ENCODE measurements around the gene HOMER2. TPM values are rescaled to one million over a fixed set of nuclear protein-coding genes. Genes with fewer than 3 reads are reported as not detected.

Gene HOMER2
- total RNA-seq, 4 donors from 2014 or later, result 81.4 to 120 (median 99.2) TPM

DNA sequence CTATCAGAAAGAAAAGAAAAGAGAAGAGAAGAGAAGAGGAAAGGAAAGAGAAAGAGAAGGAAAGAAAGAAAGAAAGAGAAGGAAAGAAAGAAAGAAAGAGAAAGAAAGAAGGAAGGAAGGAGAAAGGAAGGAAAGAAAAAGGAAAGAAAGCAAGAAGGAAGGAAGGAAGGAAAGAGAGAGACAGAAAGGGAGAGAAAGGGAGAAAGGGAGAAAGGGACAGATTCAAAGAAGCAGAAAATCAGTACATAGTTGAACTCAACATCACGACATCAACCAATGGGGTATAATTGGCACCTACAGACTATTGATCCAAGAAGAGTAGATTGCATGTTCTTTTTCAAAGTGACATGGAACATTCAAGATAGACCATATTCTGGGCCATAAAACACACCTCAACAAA, 45.2 kb downstream of the HOMER2 start:
- H3K9me3 ChIP-seq, result peaks cover 16% of the 10 kb centered on the region
- 95% methylated on average over 1 of the region's 1 CpG for WGBS
- no peaks in the 10 kb centered on the region for H3K27me3 ChIP-seq
- H3K27ac ChIP-seq, result no peak overlapping the region
- no peak overlapping the region for H3K4me3 ChIP-seq
- no peaks in the 10 kb centered on the region for H3K4me1 ChIP-seq
- no peaks in the 10 kb centered on the region for H3K36me3 ChIP-seq
- TF ChIP-seq CTCF (IDR thresholded peaks at IDR 0.05), result no peak
- no peak for TF ChIP-seq POLR2A (IDR thresholded peaks at IDR 0.05)
- no peak for TF ChIP-seq POLR2AphosphoS5 (IDR thresholded peaks at IDR 0.05)
- no peak for TF ChIP-seq EP300 (IDR thresholded peaks at IDR 0.05)
- no peak for DNase-seq (ENCODE audit: low spot score in 2 of 2)

- no peak overlapping the region for H3K27ac ChIP-seq
Measured at GRCh38 chr15:82904574-82904973, 47.9 kb downstream of the HOMER2 start.

GRCh38 chr15:82903511-82903910, 49.0 kb downstream of the HOMER2 start:
- DNase-seq (ENCODE audit: low spot score in 2 of 2), result no peak
- H3K4me3 ChIP-seq, result no peak overlapping the region
- H3K27me3 ChIP-seq, result no peaks in the 10 kb centered on the region
- H3K9me3 ChIP-seq, result peaks cover 6% of the 10 kb centered on the region
- TF ChIP-seq POLR2A (IDR thresholded peaks at IDR 0.05) (no peak), EP300 (IDR thresholded peaks at IDR 0.05) (no peak), CTCF (IDR thresholded peaks at IDR 0.05) (no peak), POLR2AphosphoS5 (IDR thresholded peaks at IDR 0.05) (no peak)
- no peak overlapping the region for H3K27ac ChIP-seq
- 91% methylated on average over 16 of the region's 16 CpGs for WGBS
- no peaks in the 10 kb centered on the region for H3K36me3 ChIP-seq
- H3K4me1 ChIP-seq, result no peaks in the 10 kb centered on the region

More at GRCh38 chr15:82904574-82904973, 47.9 kb downstream of the HOMER2 start:
- Histone ChIP-seq H3K4me3 (no peak overlapping the region), H3K27me3 (no peaks in the 10 kb centered on the region), H3K4me1 (no peaks in the 10 kb centered on the region), H3K36me3 (no peaks in the 10 kb centered on the region), H3K9me3 (peaks cover 16% of the 10 kb centered on the region)
- WGBS, result 91% methylated on average over 3 of the region's 3 CpGs
- DNase-seq (ENCODE audit: low spot score in 2 of 2), result no peak
- TF ChIP-seq EP300 (IDR thresholded peaks at IDR 0.05) (no peak), POLR2AphosphoS5 (IDR thresholded peaks at IDR 0.05) (no peak), CTCF (IDR thresholded peaks at IDR 0.05) (no peak), POLR2A (IDR thresholded peaks at IDR 0.05) (no peak)

DNA sequence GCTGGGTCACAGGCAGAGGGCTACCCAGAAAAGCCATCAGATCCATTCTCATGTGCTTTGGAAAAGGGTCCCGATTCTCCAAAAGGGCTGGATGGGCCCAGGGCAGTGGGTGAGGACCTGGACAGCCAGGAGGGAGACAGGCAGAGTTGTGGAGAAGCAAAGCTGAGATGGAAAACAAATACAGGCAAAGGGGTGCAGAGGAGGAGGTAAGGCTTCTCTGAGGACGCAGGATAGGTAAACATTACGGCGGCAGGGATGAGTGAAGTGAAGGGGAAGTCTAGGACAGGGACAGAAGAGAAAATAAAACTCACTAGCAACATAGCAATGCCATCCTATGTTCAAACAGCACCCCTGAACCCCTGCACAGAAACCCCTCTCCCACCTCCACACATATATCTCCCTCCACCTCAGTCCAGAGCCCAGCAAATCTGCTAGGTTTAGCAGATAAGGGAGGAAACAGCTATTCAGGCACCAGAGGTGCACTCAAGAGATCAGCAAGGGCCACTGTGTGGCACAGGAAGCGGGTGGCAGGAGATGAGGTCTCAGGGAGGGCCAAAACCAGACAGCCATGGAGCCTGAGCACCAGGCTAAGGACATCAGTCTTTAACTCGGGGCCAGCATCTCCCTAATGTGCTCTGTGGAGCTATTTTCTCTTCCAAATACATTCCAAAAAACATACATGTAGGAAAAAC, 51.3 kb downstream of the HOMER2 start:
- Histone ChIP-seq H3K27me3 (no peaks in the 10 kb centered on the region), H3K36me3 (no peaks in the 10 kb centered on the region), H3K4me1 (no peaks in the 10 kb centered on the region), H3K4me3 (no peak overlapping the region), H3K27ac (no peak overlapping the region), H3K9me3 (no peaks in the 10 kb centered on the region)
- no peak for DNase-seq (ENCODE audit: low spot score in 2 of 2)
- 82% methylated on average over 6 of the region's 6 CpGs for WGBS
- no peak for TF ChIP-seq POLR2A (IDR thresholded peaks at IDR 0.05)
- TF ChIP-seq POLR2AphosphoS5 (IDR thresholded peaks at IDR 0.05), result no peak
- no peak for TF ChIP-seq EP300 (IDR thresholded peaks at IDR 0.05)
- no peak for TF ChIP-seq CTCF (IDR thresholded peaks at IDR 0.05)

DNA sequence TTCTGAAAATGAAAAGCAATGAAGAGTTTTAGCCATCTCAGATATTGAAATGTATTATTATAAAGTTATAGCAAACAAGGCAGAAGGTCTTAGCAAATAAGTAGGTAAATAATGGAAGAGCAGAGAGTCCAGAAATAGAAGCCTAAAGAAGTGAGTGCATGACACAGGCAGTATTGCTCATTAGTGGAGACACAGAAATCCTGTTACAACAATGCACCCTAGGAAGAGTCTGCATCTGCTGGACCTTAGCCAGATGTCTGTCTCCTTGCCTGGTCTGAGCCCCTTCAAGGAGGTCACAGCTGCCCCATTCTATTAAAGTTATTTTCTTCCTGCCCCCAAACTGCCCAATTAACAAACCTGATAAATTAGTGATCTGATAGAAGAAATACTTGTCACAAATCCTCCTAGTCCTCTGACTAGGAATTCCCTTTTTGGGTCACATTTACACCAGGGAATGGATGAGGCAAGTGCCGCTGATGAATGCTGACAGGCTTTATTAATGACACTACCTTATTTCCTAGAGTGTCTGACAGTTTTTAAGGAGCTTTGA, 51.9 kb downstream of the HOMER2 start:
- Histone ChIP-seq H3K27ac (no peak overlapping the region), H3K36me3 (no peaks in the 10 kb centered on the region), H3K27me3 (no peaks in the 10 kb centered on the region), H3K9me3 (no peaks in the 10 kb centered on the region), H3K4me3 (no peak overlapping the region), H3K4me1 (no peaks in the 10 kb centered on the region)
- WGBS, result 78% methylated on average over 1 of the region's 1 CpG
- no peak for TF ChIP-seq POLR2A (IDR thresholded peaks at IDR 0.05)
- TF ChIP-seq EP300 (IDR thresholded peaks at IDR 0.05), result no peak
- no peak for DNase-seq (ENCODE audit: low spot score in 2 of 2)

All from suprapubic skin (tissue), 4 donors.